ENCODE data around the gene GPR180. TPM values are rescaled to one million over a fixed set of nuclear protein-coding genes. Genes with fewer than 3 reads are reported as not detected.

The GPR180 gene
- total RNA-seq, 4 donors from 2014 or later, result 3.6 to 24.9 (median 7.7) TPM

DNA sequence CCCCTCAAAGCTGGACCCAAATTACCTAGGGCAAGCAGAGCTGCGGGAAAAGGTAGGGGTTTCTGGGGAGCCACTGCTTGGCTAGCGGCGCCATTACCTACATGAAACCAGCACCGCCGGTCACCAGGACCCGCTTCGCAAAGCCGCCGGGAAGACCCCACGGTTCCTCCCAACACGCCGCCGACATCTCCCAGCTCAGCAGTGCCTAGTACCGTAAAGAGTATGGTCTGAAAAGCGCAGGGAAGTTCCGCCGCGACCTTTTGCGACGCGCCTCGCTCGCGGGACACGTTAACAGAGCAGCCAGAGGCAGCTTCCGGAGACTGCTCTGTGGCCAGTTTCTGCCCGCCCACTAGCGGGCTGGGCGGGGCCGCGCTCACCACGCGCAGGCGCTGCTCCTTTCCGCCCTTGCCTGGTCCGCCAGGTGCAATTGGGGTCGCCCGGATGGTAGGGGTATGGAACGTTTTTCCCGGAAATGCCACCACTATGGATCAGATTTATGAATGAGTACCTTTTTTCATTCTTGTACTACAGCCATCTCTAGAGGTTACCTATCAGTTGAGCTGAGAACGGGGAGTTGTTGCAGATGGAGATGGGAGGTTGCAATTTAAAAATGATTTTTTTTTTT lies 5.6 kb upstream of the GPR180 start, which contains the start of gene TGDS:
Gene TGDS (minus strand): TSS at position 203 of the 625 bp plus-strand sequence. CDS start 16 bp downstream, at position 187.
- peak within 1 kb of the TSS; percentile 79 to 89 for H3K4me3 ChIP-seq
- peak; percentile 66 to 77 for TF ChIP-seq POLR2A (IDR thresholded peaks at IDR 0.05)
- TF ChIP-seq, protein P1, sequence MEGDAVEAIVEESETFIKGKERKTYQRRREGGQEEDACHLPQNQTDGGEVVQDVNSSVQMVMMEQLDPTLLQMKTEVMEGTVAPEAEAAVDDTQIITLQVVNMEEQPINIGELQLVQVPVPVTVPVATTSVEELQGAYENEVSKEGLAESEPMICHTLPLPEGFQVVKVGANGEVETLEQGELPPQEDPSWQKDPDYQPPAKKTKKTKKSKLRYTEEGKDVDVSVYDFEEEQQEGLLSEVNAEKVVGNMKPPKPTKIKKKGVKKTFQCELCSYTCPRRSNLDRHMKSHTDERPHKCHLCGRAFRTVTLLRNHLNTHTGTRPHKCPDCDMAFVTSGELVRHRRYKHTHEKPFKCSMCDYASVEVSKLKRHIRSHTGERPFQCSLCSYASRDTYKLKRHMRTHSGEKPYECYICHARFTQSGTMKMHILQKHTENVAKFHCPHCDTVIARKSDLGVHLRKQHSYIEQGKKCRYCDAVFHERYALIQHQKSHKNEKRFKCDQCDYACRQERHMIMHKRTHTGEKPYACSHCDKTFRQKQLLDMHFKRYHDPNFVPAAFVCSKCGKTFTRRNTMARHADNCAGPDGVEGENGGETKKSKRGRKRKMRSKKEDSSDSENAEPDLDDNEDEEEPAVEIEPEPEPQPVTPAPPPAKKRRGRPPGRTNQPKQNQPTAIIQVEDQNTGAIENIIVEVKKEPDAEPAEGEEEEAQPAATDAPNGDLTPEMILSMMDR (IDR thresholded peaks at IDR 0.05), result peak; percentile 4 to 46 (median 36)
- H3K27me3 ChIP-seq, result no peaks in the 10 kb centered on the region
- peaks cover 0 to 3% of the 10 kb centered on the region in 2 donors for H3K4me1 ChIP-seq
- DNase-seq, result peak; percentile 88 to 93
- intact Hi-C loops (cut with DNase I; ENCODE audit: low total_unique reads), result no loop called here
- H3K9me3 ChIP-seq, result no peaks in the 10 kb centered on the region
- peak within 1 kb of the TSS; percentile 74 to 82 for H3K27ac ChIP-seq
- no peaks in the 10 kb centered on the region for H3K36me3 ChIP-seq

DNA sequence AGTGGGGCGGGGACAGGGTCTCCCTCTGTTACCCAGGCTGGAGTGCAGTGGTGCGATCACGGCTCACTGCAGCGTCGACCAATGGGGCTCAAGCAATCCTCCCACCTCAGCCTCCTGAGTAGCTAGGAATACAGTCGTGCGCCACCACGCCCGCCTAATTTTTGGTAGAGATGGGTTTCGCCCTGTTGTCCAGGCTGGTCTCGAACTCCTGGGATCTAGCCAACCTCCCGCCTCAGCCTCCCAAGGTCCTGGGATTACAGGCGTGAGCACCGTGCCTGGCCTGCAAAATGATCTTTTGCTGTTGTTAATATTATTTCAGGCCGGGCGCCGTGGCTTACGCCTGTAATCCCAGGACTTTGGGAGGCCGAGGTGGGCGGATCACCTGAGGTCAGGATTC lies 5.1 kb upstream of the GPR180 start:
- Histone ChIP-seq H3K4me3 (peak overlapping the region; percentile 79 to 89), H3K4me1 (peaks cover 0 to 3% of the 10 kb centered on the region in 2 donors), H3K9me3 (no peaks in the 10 kb centered on the region), H3K27ac (peak overlapping the region; percentile 74 to 82), H3K27me3 (no peaks in the 10 kb centered on the region), H3K36me3 (no peaks in the 10 kb centered on the region)
- peak; percentile 18 to 24 for DNase-seq
- intact Hi-C loops (cut with DNase I; ENCODE audit: low total_unique reads), result no loop called here
- TF ChIP-seq POLR2A (IDR thresholded peaks at IDR 0.05), result no peak
- TF ChIP-seq, protein P1 (IDR thresholded peaks at IDR 0.05), result no peak

DNA sequence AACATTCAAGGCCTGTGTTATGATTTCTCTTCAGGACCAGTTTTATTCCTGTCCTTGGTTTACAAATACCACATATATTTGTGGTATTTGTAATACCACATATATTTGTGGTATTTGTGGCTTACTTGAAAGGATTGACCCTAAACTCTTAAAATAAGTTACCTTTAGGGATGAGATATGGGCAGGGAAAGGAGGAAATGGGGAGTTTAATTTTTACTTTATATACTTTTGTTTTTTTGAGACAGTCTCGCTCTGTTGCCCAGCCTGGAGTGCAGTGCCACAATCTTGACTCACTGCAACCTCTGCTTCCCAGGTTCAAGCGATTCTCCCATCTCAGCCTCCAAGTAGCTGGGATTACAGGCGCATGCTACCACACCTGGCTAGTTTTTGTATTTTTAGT lies 3.4 kb upstream of the GPR180 start:
- intact Hi-C loops (cut with DNase I; ENCODE audit: low total_unique reads), result no loop called here
- peaks cover 0 to 3% of the 10 kb centered on the region in 2 donors for H3K4me1 ChIP-seq
- H3K27ac ChIP-seq, result no peak overlapping the region
- no peak overlapping the region for H3K4me3 ChIP-seq
- TF ChIP-seq POLR2A (IDR thresholded peaks at IDR 0.05), result no peak
- TF ChIP-seq, protein P1 (IDR thresholded peaks at IDR 0.05), result no peak
- H3K36me3 ChIP-seq, result no peaks in the 10 kb centered on the region
- no peak for DNase-seq
- no peaks in the 10 kb centered on the region for H3K9me3 ChIP-seq
- H3K27me3 ChIP-seq, result no peaks in the 10 kb centered on the region

DNA sequence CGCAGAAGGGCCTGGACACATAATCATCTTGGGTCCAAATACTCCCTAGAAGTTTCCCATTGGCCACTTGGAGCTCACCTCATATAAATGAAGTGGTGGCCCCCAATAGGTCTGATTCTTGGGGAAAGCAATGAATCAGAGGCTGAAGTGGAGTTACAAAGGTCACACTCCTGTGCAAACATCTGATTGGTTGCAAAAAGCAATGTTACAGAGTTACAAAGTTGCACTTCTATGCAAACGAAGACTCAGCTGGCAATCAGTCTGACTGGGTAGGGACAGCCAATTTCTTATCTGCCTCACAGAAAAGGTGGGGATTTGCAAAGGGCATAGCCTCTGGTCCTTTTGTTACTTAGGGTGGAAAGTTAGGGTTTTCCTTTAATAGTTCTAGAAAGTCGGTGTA lies 1.8 kb upstream of the GPR180 start:
- TF ChIP-seq POLR2A (IDR thresholded peaks at IDR 0.05), result no peak
- TF ChIP-seq, protein P1 (IDR thresholded peaks at IDR 0.05), result no peak
- no peak overlapping the region for H3K4me3 ChIP-seq
- no peaks in the 10 kb centered on the region for H3K27me3 ChIP-seq
- no peaks in the 10 kb centered on the region for H3K9me3 ChIP-seq
- H3K27ac ChIP-seq, result no peak overlapping the region
- H3K4me1 ChIP-seq, result peaks cover 0 to 3% of the 10 kb centered on the region in 2 donors
- no peak for DNase-seq
- no peaks in the 10 kb centered on the region for H3K36me3 ChIP-seq
- intact Hi-C loops (cut with DNase I; ENCODE audit: low total_unique reads), result loop anchor here (10.0 kb wide), 1 partner anchor 45 kb away; no protein-coding TSS in a partner anchor

DNA sequence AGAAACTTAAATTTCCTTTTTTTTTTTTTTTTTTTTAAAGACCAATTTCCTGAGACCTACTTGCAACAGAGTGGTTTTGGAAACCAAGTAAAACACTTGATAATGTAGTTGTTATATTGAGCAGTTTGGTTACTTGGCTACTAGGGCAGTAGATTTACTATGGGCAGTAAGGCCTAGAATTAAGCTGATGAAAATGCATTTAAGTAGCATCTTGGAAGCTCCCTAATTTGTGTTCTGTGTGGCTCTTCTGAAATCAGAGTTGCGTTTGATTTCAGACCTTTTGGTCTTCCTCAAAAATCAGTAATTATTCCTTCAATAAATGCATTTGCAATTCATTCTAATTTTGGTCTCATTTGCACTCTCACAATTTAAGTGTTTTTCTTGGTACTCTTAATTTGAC lies 810 bp downstream of the GPR180 start:
- Histone ChIP-seq H3K27ac (peak overlapping the region; percentile 81 to 87), H3K27me3 (no peaks in the 10 kb centered on the region), H3K4me1 (no peaks in the 10 kb centered on the region), H3K9me3 (no peaks in the 10 kb centered on the region), H3K36me3 (no peaks in the 10 kb centered on the region), H3K4me3 (peak overlapping the region; percentile 66 to 88)
- intact Hi-C loops (cut with DNase I; ENCODE audit: low total_unique reads), result loop anchor here (10.0 kb wide), 1 partner anchor 48 kb away; no protein-coding TSS in a partner anchor
- no peak for DNase-seq
- TF ChIP-seq POLR2A (IDR thresholded peaks at IDR 0.05), result no peak
- TF ChIP-seq, protein P1 (IDR thresholded peaks at IDR 0.05), result no peak

Measured in uterus (tissue), 4 donors.